PC-3 (cell line): ENCODE data around the gene TRIM47.

Experiments used
- CTCF ChIP-seq: fragments of 300-600 bp; sonication (generic); conservative IDR thresholded peaks from 2 replicates; pipeline ENCODE4 v1.5.1; 2017; ENCODE audit warnings: antibody characterized with exemption, low read depth, mild to moderate bottlenecking, low read length
- EZH2phosphoT487 ChIP-seq: fragments of 300-600 bp; sonication (generic); IDR thresholded peaks from 2 replicates; pipeline ENCODE4 v1.6.1; 2018; ENCODE audit warnings: mild to moderate bottlenecking, antibody characterized with exemption, low read length, borderline replicate concordance

- TF ChIP-seq CTCF (no peak), EZH2phosphoT487 (no peak)
These were observed 35.3 kb downstream of the TRIM47 start for GRCh38 chr17:75842963-75843576.
